SK-N-SH (cell line): ENCODE results near the gene PRKCA.

Experiments used
- EP300 ChIP-seq, 2 experiments: IDR thresholded peaks; 2 replicates each; pipeline versions ENCODE4 v1.4.0 to v1.6.1; 2012; ENCODE audit warnings: borderline replicate concordance in 1 of 2, low read depth in 1 of 2, low read length in 1 of 2
- TF ChIP-seq, protein P1 (sequence below): IDR thresholded peaks from 2 replicates; pipeline ENCODE4; 2012

DNA sequence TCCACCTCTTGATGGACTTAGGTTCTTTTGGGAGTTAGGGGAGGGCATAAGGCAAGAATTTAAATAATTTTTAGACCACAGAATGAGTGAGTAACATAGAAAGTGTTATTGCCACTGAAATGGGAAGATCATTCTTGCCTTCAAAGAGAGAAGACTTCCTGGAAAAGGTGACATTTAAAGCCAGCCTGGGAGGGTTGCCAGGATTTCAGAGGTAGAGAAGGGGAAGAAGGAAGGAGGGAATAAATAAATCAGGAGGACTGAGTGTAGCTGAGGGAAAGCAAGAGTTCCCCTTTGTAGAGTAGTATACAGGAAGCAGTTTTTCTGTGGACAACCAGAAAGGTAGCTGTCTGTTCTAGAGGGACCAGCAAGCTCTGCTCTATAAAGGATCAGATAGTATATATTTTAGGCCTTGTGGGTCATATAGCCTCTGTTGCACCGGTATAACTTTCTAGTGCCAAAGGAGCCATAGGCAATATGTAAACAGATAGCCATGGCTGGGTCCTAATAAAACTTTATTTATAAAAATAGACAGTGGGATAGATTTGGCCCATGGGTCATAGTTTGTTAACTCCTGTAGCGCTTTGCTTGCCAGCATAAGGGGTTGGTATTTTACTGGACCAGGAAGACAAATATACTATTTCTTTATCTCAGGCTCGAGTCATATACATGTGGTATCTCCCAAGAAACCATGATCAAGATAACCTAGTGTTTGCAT, 385.3 kb downstream of the PRKCA start:
- no peak for TF ChIP-seq EP300 (IDR thresholded peaks at IDR 0.05; ENCODE audit: borderline replicate concordance in 1 of 2, low read depth in 1 of 2, low read length in 1 of 2)
- TF ChIP-seq, protein P1, sequence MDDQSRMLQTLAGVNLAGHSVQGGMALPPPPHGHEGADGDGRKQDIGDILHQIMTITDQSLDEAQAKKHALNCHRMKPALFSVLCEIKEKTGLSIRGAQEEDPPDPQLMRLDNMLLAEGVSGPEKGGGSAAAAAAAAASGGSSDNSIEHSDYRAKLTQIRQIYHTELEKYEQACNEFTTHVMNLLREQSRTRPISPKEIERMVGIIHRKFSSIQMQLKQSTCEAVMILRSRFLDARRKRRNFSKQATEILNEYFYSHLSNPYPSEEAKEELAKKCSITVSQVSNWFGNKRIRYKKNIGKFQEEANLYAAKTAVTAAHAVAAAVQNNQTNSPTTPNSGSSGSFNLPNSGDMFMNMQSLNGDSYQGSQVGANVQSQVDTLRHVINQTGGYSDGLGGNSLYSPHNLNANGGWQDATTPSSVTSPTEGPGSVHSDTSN, result no peak
